GM12875 (cell line): Measurements from ENCODE around the gene MOV10L1.

Source experiments
- H3K4me3 ChIP-seq: one replicate; pipeline ENCODE4 v1.5.1; 2011; ENCODE audit warnings: low read depth, low read length, control low read depth
- CTCF ChIP-seq: IDR thresholded peaks from 2 replicates; pipeline ENCODE4 v1.5.1; 2011; ENCODE audit warnings: low read depth, mild to moderate bottlenecking, control low read depth, inconsistent platforms, low read length, moderate library complexity, borderline replicate concordance; ENCODE audit not compliant: insufficient read depth

The MOV10L1 gene

GRCh38 chr22:50098052-50098451, 8.2 kb downstream of the MOV10L1 start:
- no peak for TF ChIP-seq CTCF
- H3K4me3 ChIP-seq: no peak overlapping the region

- TF ChIP-seq CTCF: no peak
- no peak overlapping the region for H3K4me3 ChIP-seq
Measured at GRCh38 chr22:50101870-50102565, 12.2 kb downstream of the MOV10L1 start.

- peak; percentile 14; the same call in 1 of the 2 replicates for TF ChIP-seq CTCF
- no peak overlapping the region for H3K4me3 ChIP-seq
Measured at GRCh38 chr22:50102946-50103345, 13.1 kb downstream of the MOV10L1 start.

- no peak for TF ChIP-seq CTCF
- no peak overlapping the region for H3K4me3 ChIP-seq
Measured at GRCh38 chr22:50104141-50104544, 14.3 kb downstream of the MOV10L1 start.

- H3K4me3 ChIP-seq: peak overlapping the region; percentile 38
- no peak for TF ChIP-seq CTCF
Measured at GRCh38 chr22:50105208-50106100, 15.6 kb downstream of the MOV10L1 start.

- TF ChIP-seq CTCF: no peak
- no peak overlapping the region for H3K4me3 ChIP-seq
Measured at GRCh38 chr22:50107529-50107928, 17.7 kb downstream of the MOV10L1 start.
